Panc1 (cell line): ENCODE data around the gene CSH2.
"Not testable (repeated sequence)": the region's sequence is repeated elsewhere in the genome, so short reads cannot be mapped to it uniquely, and the experiment has no call there.

Source experiments
- POLR2AphosphoS5 ChIP-seq: IDR thresholded peaks from 2 replicates; pipeline ENCODE4 v1.6.1; 2012; ENCODE audit warnings: mild to moderate bottlenecking, low read depth, low read length, moderate library complexity
- TF ChIP-seq, protein P1 (sequence below): fragments of 450-650 bp; IDR thresholded peaks from 2 replicates; pipeline ENCODE4 v1.5.1; 2017; ENCODE audit warnings: mild to moderate bottlenecking

DNA sequence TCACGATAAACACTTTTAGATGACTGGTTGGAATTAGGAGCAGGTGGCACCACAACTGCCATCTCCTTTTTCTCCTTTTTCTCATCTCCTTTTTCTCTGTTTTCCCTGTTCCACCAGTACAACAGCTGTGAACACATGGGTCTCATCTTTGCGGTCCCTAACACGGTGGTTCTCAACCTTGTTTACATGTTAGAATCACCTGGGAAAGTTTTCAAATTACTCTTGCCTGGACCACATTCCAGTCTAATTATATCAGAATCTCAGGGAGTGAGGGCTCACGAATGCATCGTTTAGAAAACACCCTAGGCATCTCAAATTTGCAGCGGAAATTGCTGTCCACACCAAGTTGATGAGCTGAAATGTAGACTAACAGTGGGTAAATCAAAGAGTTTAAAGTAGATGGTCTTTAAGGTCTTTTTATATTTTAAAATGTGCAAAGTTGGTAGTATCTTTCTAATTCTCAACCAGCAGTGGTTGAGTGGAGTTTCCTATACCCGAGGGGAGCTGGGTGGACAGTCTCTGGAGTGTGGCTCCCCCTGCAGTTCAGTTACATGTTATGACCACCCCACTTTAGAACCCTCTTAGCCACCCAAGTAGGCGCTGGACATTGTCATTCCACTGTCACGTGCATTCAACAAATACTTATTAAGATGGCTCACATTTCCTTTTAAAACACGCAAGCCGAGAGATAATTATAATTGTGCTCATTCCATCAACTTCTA, 19.0 kb upstream of the CSH2 start:
- TF ChIP-seq, protein P1, sequence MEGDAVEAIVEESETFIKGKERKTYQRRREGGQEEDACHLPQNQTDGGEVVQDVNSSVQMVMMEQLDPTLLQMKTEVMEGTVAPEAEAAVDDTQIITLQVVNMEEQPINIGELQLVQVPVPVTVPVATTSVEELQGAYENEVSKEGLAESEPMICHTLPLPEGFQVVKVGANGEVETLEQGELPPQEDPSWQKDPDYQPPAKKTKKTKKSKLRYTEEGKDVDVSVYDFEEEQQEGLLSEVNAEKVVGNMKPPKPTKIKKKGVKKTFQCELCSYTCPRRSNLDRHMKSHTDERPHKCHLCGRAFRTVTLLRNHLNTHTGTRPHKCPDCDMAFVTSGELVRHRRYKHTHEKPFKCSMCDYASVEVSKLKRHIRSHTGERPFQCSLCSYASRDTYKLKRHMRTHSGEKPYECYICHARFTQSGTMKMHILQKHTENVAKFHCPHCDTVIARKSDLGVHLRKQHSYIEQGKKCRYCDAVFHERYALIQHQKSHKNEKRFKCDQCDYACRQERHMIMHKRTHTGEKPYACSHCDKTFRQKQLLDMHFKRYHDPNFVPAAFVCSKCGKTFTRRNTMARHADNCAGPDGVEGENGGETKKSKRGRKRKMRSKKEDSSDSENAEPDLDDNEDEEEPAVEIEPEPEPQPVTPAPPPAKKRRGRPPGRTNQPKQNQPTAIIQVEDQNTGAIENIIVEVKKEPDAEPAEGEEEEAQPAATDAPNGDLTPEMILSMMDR, result peak; percentile 43
- TF ChIP-seq POLR2AphosphoS5, result not testable (repeated sequence)
